ENCODE results near the gene KCNAB2.

The KCNAB2 gene

GRCh38 chr1:6033986-6034749 lies 11.5 kb upstream of the KCNAB2 start:
- DNase-seq: peak; percentile 20

- DNase-seq: no peak
Observed at GRCh38 chr1:6034750-6035096, 11.0 kb upstream of the KCNAB2 start.

GRCh38 chr1:6035303-6035702 lies 10.4 kb upstream of the KCNAB2 start:
- DNase-seq: no peak

- DNase-seq: no peak
Observed at GRCh38 chr1:6035719-6036118, 10.0 kb upstream of the KCNAB2 start.

- no peak for DNase-seq
Observed at GRCh38 chr1:6037338-6037762, 8.3 kb upstream of the KCNAB2 start.

GRCh38 chr1:6038603-6039002 lies 7.1 kb upstream of the KCNAB2 start:
- no peak for DNase-seq

GRCh38 chr1:6039031-6039430 lies 6.7 kb upstream of the KCNAB2 start:
- no peak for DNase-seq

GRCh38 chr1:6040444-6040843 lies 5.2 kb upstream of the KCNAB2 start:
- no peak for DNase-seq

- DNase-seq: no peak
Observed at GRCh38 chr1:6040861-6041415, 4.8 kb upstream of the KCNAB2 start.

- no peak for DNase-seq
Observed at GRCh38 chr1:6041432-6042062, 4.1 kb upstream of the KCNAB2 start.

- no peak for DNase-seq
Observed at GRCh38 chr1:6043561-6043960, 2.1 kb upstream of the KCNAB2 start.

GRCh38 chr1:6044481-6045109 lies 1.1 kb upstream of the KCNAB2 start:
- no peak for DNase-seq

GRCh38 chr1:6045110-6045502 lies 582 bp upstream of the KCNAB2 start:
- DNase-seq: no peak

- no peak for DNase-seq
Observed at GRCh38 chr1:6046279-6046678, 591 bp downstream of the KCNAB2 start.

- DNase-seq: no peak
Observed at GRCh38 chr1:6048179-6048867, 2.6 kb downstream of the KCNAB2 start.

- no peak for DNase-seq
Observed at GRCh38 chr1:6049419-6049818, 3.7 kb downstream of the KCNAB2 start.

GRCh38 chr1:6051423-6051822 lies 5.7 kb downstream of the KCNAB2 start:
- no peak for DNase-seq

- no peak for DNase-seq
Observed at GRCh38 chr1:6052543-6053205, 7.0 kb downstream of the KCNAB2 start.

GRCh38 chr1:6053206-6053546 lies 7.5 kb downstream of the KCNAB2 start:
- no peak for DNase-seq

GRCh38 chr1:6054596-6054995 lies 8.9 kb downstream of the KCNAB2 start:
- no peak for DNase-seq

- DNase-seq: no peak
Observed at GRCh38 chr1:6056572-6056948, 10.9 kb downstream of the KCNAB2 start.

GRCh38 chr1:6057170-6057845 lies 11.6 kb downstream of the KCNAB2 start:
- DNase-seq: no peak
